BE2C (cell line): ENCODE data around the gene ATP1A1.

Source experiments
- DNase-seq: peaks from one replicate; pipeline ENCODE4 v3.0.0-alpha.2; 2020
- H3K27me3 ChIP-seq: fragments of 250-450 bp; sonication (Bioruptor Pico); 2 replicates; pipeline ENCODE4 v1.5.1; 2020; ENCODE audit warnings: mild to moderate bottlenecking
- H3K36me3 ChIP-seq: fragments of 250-450 bp; sonication (Bioruptor Pico); 2 replicates; pipeline ENCODE4 v1.5.1; 2020; ENCODE audit warnings: mild to moderate bottlenecking
- H3K4me1 ChIP-seq: fragments of 250-450 bp; sonication (Bioruptor Pico); 2 replicates; pipeline ENCODE4 v1.5.1; 2020
- H3K4me3 ChIP-seq: 2 replicates; pipeline ENCODE4 v1.5.1; 2011; ENCODE audit warnings: low read depth, low read length
- H3K9me3 ChIP-seq: fragments of 250-450 bp; sonication (Bioruptor Pico); 2 replicates; pipeline ENCODE4 v1.5.1; 2020
- TF ChIP-seq, protein P1 (sequence below): IDR thresholded peaks from 2 replicates; pipeline ENCODE4 v1.5.1; 2012; ENCODE audit warnings: mild to moderate bottlenecking, low read depth, low read length

ATP1A1 gene

DNA sequence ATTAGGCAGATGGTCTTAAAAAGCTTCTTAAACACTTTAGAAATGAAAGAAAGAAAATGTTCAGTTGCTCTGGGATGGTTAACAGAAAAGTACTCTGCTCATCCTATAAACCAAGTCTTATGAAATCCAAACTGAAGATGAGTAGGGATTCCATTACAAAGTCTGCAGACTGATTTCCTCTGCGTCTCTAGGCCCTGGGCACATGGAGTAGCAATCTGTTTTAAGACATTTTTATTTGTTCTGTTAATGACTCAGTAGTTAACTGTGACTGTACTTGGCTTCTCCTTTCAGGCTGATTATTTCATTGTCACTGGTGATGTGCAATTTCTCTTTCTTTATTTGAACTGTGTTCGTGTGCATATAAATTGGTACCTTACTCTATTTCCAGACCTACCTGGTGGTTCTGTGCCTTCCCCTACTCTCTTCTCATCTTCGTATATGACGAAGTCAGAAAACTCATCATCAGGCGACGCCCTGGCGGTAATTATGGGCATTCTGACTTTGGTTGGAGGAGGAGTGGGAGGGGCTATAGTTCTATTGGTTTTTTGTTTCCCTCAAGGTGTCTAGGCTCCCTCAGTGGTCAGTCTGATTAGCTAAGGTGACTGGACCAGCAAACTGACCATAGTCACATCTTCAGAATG is 30.6 kb downstream of the ATP1A1 start:
- TF ChIP-seq, protein P1, sequence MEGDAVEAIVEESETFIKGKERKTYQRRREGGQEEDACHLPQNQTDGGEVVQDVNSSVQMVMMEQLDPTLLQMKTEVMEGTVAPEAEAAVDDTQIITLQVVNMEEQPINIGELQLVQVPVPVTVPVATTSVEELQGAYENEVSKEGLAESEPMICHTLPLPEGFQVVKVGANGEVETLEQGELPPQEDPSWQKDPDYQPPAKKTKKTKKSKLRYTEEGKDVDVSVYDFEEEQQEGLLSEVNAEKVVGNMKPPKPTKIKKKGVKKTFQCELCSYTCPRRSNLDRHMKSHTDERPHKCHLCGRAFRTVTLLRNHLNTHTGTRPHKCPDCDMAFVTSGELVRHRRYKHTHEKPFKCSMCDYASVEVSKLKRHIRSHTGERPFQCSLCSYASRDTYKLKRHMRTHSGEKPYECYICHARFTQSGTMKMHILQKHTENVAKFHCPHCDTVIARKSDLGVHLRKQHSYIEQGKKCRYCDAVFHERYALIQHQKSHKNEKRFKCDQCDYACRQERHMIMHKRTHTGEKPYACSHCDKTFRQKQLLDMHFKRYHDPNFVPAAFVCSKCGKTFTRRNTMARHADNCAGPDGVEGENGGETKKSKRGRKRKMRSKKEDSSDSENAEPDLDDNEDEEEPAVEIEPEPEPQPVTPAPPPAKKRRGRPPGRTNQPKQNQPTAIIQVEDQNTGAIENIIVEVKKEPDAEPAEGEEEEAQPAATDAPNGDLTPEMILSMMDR, result no peak
- no peak for DNase-seq

DNA sequence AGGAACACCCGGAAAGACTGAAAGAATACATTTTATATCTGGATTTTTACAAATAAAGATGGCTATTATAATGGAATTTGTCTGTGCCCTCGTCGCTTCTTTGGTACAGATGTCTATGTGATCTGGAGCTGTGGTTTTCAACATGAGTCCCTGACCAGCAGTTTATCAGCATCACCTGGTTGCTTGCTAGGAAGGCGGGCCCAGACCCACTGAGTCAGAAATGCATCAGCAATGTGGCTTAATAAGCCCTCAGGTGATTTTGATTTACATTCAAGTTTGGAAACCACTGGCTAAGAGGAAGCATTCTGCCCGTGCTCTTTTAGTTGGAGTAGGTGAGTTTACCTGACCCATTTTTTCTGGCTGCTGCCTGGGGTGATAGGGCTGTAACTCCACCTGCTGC is 31.7 kb downstream of the ATP1A1 start:
- no peak for DNase-seq
- no peaks in the 10 kb centered on the region for H3K9me3 ChIP-seq
- TF ChIP-seq, protein P1, result no peak
- H3K36me3 ChIP-seq, result peaks cover 95% of the 10 kb centered on the region
- no peaks in the 10 kb centered on the region for H3K27me3 ChIP-seq
- no peak overlapping the region for H3K4me3 ChIP-seq
- H3K4me1 ChIP-seq, result peaks cover 3% of the 10 kb centered on the region; the same call in 1 of the 2 replicates

More for the DNA sequence above, 30.6 kb downstream of the ATP1A1 start:
- Histone ChIP-seq H3K9me3 (no peaks in the 10 kb centered on the region), H3K4me1 (peaks cover under 1% of the 10 kb centered on the region; the same call in 1 of the 2 replicates), H3K4me3 (no peak overlapping the region), H3K36me3 (peaks cover 97% of the 10 kb centered on the region), H3K27me3 (no peaks in the 10 kb centered on the region)

DNA sequence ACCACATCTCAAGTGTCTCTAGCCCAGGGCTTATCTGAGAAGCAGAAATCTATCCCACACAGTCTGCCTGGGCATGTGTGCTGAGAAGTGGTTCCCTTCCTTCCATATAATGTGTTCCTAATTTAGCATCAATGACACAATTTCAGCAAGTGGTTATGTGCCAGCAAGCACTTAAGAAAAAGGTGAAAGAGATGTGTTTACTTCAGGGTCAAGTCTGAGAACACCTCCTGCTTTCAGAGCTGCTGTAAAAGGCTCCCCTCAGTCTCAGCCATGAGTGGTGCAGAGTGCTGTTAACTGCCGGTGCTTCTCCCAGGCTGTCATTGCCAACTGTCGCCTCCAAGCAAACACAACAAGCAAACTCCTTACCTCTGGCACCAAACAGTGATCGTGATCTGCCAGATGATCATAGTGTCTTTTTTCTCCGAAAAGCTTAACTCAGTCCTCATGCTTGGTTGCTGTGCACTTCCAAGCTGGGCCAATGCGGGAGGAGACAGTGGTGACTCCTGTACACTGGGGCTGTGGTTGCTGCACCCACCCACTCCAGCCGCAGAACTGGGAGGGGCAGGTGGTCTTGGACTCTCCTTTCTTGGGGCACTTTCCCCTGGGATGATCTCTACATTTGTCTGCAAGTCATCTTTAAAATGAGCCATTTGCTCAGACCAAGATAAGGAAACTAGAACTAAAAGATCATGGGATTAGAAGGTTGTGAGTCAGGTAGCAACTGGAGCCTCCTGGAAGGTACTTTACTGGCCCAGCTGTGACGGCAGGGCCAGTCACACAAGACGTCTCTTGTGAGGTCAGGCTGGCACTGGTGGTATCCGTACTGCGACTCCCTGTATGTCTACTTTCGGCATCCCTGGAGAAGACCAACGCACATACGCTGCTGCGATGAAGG is 32.4 kb downstream of the ATP1A1 start:
- H3K27me3 ChIP-seq, result no peaks in the 10 kb centered on the region
- H3K4me3 ChIP-seq, result no peak overlapping the region
- no peaks in the 10 kb centered on the region for H3K9me3 ChIP-seq
- no peak for DNase-seq
- TF ChIP-seq, protein P1, result no peak
- H3K36me3 ChIP-seq, result peaks cover 87% of the 10 kb centered on the region
- H3K4me1 ChIP-seq, result peaks cover 3% of the 10 kb centered on the region; the same call in 1 of the 2 replicates

DNA sequence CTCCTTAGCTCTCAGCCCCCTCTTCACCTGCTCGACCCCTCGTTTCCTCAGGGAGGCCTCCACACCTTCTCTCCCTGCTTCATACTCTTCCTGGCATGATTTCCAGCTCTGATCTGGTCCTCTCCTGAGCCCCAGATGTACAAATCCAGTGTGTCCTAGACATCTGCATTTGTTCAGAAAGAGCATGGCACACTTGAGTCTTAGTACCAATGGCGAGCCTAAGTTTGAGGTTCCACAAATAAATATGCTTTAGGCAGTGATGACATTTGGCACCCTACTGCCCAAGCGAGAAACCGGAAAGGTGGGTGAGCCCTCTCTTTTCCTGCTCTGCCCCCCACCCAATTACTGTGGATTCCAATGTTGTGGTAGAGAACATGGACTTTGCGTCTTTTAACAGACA is 34.0 kb downstream of the ATP1A1 start:
- H3K27me3 ChIP-seq, result no peaks in the 10 kb centered on the region
- H3K36me3 ChIP-seq, result peaks cover 72% of the 10 kb centered on the region
- TF ChIP-seq, protein P1, result no peak
- H3K4me1 ChIP-seq, result peaks cover 3% of the 10 kb centered on the region; the same call in 1 of the 2 replicates
- H3K4me3 ChIP-seq, result no peak overlapping the region
- H3K9me3 ChIP-seq, result no peaks in the 10 kb centered on the region
- no peak for DNase-seq

DNA sequence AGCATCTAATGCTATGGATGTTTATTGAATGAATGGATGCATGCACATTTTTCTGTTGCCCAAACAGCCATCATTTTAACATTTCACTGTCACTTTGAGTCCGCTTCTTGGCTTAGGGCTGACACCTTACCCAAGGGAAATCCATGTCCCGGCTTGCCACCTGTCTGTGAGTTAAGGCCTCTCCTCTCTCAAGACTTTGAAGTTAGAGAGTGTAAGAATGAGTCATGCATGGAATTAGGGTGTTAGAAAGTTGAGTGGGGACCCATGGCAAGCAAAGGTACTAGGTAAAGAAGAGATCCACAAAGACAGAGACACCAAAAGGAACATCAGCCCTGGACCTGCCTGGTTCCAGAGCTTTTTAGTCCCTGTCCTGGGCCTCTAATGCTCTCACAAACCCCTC is 35.1 kb downstream of the ATP1A1 start:
- no peak overlapping the region for H3K4me3 ChIP-seq
- peaks cover 60% of the 10 kb centered on the region for H3K36me3 ChIP-seq
- no peak for DNase-seq
- H3K9me3 ChIP-seq, result no peaks in the 10 kb centered on the region
- no peaks in the 10 kb centered on the region for H3K27me3 ChIP-seq
- TF ChIP-seq, protein P1, result no peak
- H3K4me1 ChIP-seq, result peaks cover 12% of the 10 kb centered on the region
